HG03575 (cell line): ENCODE data around the gene ARHGEF3.

ENCODE experiments used
- ATAC-seq: cut with Tn5 transposase; IDR thresholded peaks from one replicate; pipeline ENCODE4 v1.9.1; 2021; ENCODE audit not compliant: unreplicated experiment, insufficient number of reproducible peaks, low FRiP score; ENCODE audit errors: extremely low read depth

Gene ARHGEF3, protein sequence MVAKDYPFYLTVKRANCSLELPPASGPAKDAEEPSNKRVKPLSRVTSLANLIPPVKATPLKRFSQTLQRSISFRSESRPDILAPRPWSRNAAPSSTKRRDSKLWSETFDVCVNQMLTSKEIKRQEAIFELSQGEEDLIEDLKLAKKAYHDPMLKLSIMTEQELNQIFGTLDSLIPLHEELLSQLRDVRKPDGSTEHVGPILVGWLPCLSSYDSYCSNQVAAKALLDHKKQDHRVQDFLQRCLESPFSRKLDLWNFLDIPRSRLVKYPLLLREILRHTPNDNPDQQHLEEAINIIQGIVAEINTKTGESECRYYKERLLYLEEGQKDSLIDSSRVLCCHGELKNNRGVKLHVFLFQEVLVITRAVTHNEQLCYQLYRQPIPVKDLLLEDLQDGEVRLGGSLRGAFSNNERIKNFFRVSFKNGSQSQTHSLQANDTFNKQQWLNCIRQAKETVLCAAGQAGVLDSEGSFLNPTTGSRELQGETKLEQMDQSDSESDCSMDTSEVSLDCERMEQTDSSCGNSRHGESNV

GRCh38 chr3:56801662-56802377 is at the start of gene ARHGEF3:
TSS of gene ARHGEF3 (minus strand) at chr3:56801949. CDS start at chr3:56801798, 151 bp downstream.
- no peak for ATAC-seq

- no peak for ATAC-seq
Observed at GRCh38 chr3:56849698-56850097, 47.9 kb upstream of the ARHGEF3 start.

- no peak for ATAC-seq
Observed at GRCh38 chr3:56845505-56845904, 43.8 kb upstream of the ARHGEF3 start.

- no peak for ATAC-seq
Observed at GRCh38 chr3:56844536-56844935, 42.8 kb upstream of the ARHGEF3 start.

- ATAC-seq: no peak
Observed at GRCh38 chr3:56839784-56840715, 38.3 kb upstream of the ARHGEF3 start.

GRCh38 chr3:56838448-56838847 is 36.7 kb upstream of the ARHGEF3 start:
- no peak for ATAC-seq

DNA sequence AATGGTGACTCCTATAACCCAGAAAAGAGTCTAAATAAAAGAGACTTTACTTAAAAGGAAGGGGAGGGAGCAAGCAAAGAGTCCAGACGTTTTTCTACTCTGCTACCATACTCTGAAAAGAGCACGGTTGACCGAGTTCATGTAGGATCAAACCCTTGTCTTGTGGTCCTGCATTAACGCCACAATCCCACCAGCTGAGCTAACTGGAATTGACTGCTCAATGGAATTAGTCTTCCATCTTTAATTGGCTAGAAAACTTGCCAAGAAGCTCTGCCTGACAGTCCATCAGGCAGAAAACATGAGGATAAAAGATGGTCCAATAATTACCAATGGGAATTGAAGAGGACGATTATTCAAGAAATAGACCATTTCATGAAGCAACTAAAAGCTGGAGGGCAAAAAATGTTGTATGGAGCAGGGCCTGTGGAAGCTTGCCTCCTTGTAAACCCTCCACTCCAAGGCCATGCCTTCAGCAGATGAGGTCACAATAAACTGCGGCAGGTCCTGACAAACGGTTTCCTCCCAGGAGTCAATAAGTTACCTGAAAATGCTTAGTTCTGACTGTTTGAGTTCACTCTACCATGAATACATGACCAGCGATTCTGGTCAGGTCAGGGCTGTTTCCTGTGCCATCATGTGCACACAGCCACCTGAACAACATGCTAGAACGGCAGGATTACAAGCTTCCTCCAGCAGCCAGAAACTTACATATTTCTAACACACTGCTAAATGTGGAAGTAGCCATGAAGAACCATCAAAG is 35.6 kb upstream of the ARHGEF3 start:
- ATAC-seq: no peak

DNA sequence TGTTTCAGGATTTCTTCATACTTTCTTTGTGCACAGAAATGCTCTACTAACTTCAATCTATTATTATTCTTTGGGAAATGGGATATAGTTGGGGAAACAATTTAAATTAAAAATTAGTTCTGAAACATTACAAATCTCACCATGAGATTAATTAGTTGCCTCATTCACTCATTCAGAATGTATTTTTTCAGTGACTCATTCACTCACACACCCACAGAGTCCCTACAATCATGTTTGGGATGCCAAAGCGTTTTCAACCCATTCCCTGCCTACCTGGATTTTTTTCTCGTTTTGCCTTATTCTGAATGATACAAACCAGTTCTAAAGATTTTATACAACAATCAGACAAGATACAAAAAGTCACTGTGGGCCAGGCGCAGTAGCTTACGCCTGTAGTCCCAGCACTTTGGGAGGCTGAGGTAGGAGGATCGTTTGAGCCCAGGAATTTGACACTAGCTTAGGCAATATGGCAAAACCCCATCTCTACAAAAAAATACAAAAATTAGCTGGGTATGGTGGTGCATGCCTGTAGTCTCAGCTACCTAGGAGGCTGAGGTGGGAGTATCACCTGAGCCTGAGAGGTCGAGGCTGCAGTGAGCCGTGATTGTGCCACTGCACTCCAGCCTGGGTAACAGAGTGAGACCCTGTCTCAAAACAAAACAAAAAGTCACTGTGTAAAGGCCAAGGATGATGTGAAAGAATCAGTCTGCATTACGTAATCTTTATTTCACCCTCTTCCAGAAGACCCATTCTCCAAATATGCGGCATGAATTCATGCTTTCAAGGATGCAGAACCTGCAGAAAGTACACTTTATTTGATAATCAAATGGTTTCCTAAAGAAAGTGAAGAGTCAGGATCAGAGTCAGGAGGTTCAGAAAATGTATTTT is 34.8 kb upstream of the ARHGEF3 start:
- ATAC-seq: no peak

DNA sequence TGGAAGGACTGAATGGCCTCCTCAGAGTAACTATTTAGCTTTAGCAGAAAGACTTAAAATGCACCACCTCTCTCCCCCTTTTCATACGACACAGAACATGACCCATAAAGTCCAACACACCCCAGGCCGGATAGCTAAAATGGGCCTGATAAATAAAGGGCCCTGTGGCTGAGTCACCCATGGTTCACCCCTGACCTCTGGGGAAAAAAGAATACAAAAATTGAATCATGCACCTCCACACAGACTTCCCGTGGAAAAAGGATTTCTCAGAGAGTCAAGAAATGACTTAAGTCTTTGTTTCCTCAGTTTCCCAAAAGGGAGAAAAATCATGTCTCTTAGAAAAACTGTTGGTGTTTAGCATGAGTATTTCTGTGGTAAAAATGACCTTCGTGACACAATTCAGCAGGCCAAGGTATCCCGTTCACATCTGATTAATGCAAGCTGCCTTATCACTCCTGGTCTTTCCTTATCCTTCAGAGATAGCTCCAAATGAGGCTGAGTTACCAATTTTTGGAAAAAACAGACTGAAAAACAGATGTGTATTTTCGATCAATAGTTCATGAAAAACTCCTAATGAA is 34.0 kb upstream of the ARHGEF3 start:
- ATAC-seq: no peak

DNA sequence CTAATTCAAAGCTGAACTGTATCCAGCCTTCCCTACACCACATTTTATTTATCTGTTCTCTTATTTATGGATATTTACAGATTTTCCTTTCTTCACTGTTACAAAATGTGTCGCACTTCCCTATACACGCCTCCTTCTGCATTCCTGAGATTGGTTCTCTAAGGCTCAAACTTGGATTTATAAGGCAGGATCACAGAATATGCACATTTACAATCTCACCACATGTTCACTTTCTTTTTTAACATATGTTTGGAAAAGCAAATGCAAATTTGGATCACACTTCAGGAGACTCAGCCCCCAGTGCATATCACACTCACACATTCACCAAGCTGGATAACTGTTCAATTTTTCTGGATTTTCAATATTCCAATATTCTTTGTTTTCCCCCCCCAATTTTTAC is 31.8 kb upstream of the ARHGEF3 start:
- no peak for ATAC-seq

DNA sequence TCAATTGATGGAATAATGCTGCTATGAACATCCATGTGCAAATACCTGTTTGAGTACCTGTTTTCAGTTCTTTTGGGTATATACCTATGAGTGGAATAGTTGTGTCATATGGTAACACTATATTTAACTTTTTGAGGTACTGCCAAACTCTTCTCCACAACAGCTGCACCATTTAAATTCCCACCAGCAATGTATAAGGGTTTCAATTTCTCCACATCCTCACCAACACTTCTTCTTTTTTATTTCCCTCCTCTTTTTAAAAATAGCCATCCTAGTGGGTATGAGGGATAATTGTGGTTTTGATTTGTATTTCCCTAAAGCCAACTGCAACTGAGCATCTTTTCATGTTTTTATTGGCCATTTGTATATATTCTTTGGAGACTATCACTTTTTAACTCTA is 31.3 kb upstream of the ARHGEF3 start:
- ATAC-seq: no peak

- ATAC-seq: no peak
Observed at GRCh38 chr3:56831572-56831971, 29.8 kb upstream of the ARHGEF3 start.

- ATAC-seq: no peak
Observed at GRCh38 chr3:56830884-56831283, 29.1 kb upstream of the ARHGEF3 start.

- ATAC-seq: no peak
Observed at GRCh38 chr3:56829533-56829932, 27.8 kb upstream of the ARHGEF3 start.

- no peak for ATAC-seq
Observed at GRCh38 chr3:56826831-56827722, 25.3 kb upstream of the ARHGEF3 start.
